ENCODE measurements around the gene ONECUT3.

Gene ONECUT3

GRCh38 chr19:1751367-1752008 lies 1.8 kb upstream of the ONECUT3 start:
- H3K4me3 ChIP-seq (ENCODE audit: control insufficient read depth, low read depth, low read length), result no peak overlapping the region
- no peak for TF ChIP-seq CTCF (IDR thresholded peaks at IDR 0.05; ENCODE audit: control insufficient read depth, insufficient read depth, low read depth, low read length, missing control alignments)
- no peak for DNase-seq (ENCODE audit: low read depth)

GRCh38 chr19:1752009-1752756 lies 1.1 kb upstream of the ONECUT3 start:
- no peak for TF ChIP-seq CTCF (IDR thresholded peaks at IDR 0.05; ENCODE audit: control insufficient read depth, insufficient read depth, low read depth, low read length, missing control alignments)
- DNase-seq (ENCODE audit: low read depth), result no peak
- no peak overlapping the region for H3K4me3 ChIP-seq (ENCODE audit: control insufficient read depth, low read depth, low read length)

GRCh38 chr19:1754018-1754635 lies 821 bp downstream of the ONECUT3 start:
- H3K4me3 ChIP-seq (ENCODE audit: control insufficient read depth, low read depth, low read length), result no peak overlapping the region
- TF ChIP-seq CTCF (IDR thresholded peaks at IDR 0.05; ENCODE audit: control insufficient read depth, insufficient read depth, low read depth, low read length, missing control alignments), result no peak
- DNase-seq (ENCODE audit: low read depth), result no peak

- no peak overlapping the region for H3K4me3 ChIP-seq (ENCODE audit: control insufficient read depth, low read depth, low read length)
- no peak for DNase-seq (ENCODE audit: low read depth)
- no peak for TF ChIP-seq CTCF (IDR thresholded peaks at IDR 0.05; ENCODE audit: control insufficient read depth, insufficient read depth, low read depth, low read length, missing control alignments)
These were observed 1.5 kb downstream of the ONECUT3 start for GRCh38 chr19:1754636-1755466.

- no peak for TF ChIP-seq CTCF (IDR thresholded peaks at IDR 0.05; ENCODE audit: control insufficient read depth, insufficient read depth, low read depth, low read length, missing control alignments)
- no peak overlapping the region for H3K4me3 ChIP-seq (ENCODE audit: control insufficient read depth, low read depth, low read length)
- no peak for DNase-seq (ENCODE audit: low read depth)
These were observed 2.3 kb downstream of the ONECUT3 start for GRCh38 chr19:1755467-1756171.

GRCh38 chr19:1756264-1756663 lies 3.0 kb downstream of the ONECUT3 start:
- no peak for DNase-seq (ENCODE audit: low read depth)
- no peak overlapping the region for H3K4me3 ChIP-seq (ENCODE audit: control insufficient read depth, low read depth, low read length)
- no peak for TF ChIP-seq CTCF (IDR thresholded peaks at IDR 0.05; ENCODE audit: control insufficient read depth, insufficient read depth, low read depth, low read length, missing control alignments)
